ENCODE measurements around the gene SECISBP2. TPM values are rescaled to one million over a fixed set of nuclear protein-coding genes. Genes with fewer than 3 reads are reported as not detected.

Gene SECISBP2
- total RNA-seq, 1 donor from 2014 or later = 78.0 TPM

DNA sequence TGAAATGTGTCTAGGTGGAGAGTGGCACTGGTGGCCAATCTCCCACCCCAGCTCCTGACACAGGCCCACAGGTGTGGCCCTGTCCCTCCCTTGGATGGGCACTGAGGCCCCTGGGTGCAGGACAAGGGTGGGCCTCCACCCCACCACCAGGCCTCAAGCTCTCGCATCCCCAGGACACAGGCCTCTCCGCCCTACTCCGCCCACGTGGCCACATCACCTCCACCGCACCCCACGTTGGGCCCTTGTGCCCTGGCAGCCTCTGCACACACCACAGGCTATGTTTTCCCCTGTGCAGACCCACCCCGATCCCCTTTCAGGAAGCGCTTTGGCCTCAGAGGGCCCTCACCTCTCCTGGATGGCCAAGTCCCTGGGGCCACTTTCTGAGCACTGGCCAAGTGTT is 54.7 kb downstream of the SECISBP2 start:
- no peaks in the 10 kb centered on the region for H3K36me3 Mint-ChIP-seq
- DNase-seq (ENCODE audit: low spot score in 2 of 2, unreplicated experiment in 2 of 2) = no peak
- TF ChIP-seq, protein P1, sequence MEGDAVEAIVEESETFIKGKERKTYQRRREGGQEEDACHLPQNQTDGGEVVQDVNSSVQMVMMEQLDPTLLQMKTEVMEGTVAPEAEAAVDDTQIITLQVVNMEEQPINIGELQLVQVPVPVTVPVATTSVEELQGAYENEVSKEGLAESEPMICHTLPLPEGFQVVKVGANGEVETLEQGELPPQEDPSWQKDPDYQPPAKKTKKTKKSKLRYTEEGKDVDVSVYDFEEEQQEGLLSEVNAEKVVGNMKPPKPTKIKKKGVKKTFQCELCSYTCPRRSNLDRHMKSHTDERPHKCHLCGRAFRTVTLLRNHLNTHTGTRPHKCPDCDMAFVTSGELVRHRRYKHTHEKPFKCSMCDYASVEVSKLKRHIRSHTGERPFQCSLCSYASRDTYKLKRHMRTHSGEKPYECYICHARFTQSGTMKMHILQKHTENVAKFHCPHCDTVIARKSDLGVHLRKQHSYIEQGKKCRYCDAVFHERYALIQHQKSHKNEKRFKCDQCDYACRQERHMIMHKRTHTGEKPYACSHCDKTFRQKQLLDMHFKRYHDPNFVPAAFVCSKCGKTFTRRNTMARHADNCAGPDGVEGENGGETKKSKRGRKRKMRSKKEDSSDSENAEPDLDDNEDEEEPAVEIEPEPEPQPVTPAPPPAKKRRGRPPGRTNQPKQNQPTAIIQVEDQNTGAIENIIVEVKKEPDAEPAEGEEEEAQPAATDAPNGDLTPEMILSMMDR (IDR thresholded peaks at IDR 0.05; ENCODE audit: unreplicated experiment) = no peak
- H3K4me1 Mint-ChIP-seq = peaks cover 2% of the 10 kb centered on the region
- H3K27ac Mint-ChIP-seq = no peak overlapping the region
- H3K4me3 Mint-ChIP-seq = no peak overlapping the region
- no peaks in the 10 kb centered on the region for H3K27me3 Mint-ChIP-seq (ENCODE audit: low read depth)
- no peaks in the 10 kb centered on the region for H3K9me3 Mint-ChIP-seq

DNA sequence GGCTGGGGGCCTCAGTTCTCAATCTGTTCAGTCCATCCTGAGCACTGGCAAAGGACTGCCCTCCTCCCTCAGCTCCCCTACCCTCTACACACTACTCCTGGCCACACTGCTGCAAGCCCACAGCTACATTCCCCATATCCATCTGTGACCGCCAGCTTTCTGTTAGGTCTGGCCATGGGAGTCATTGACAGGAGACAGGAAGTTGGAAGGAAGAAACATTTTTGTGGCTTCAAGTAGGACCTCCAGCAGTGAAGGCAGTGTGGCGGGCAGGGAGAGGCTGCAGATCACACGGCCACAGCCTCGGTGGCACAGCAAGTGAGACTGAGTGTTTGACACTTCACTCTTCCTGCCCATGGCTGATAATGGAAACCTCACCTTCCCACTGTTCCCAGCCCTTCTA is 55.9 kb downstream of the SECISBP2 start:
- no peak for DNase-seq (ENCODE audit: low spot score in 2 of 2, unreplicated experiment in 2 of 2)
- TF ChIP-seq, protein P1 (IDR thresholded peaks at IDR 0.05; ENCODE audit: unreplicated experiment) = no peak
- Mint-ChIP-seq H3K27me3 (ENCODE audit: low read depth) (no peaks in the 10 kb centered on the region), H3K4me1 (peaks cover 2% of the 10 kb centered on the region), H3K9me3 (no peaks in the 10 kb centered on the region), H3K36me3 (peaks cover 7% of the 10 kb centered on the region), H3K27ac (no peak overlapping the region), H3K4me3 (no peak overlapping the region)

DNA sequence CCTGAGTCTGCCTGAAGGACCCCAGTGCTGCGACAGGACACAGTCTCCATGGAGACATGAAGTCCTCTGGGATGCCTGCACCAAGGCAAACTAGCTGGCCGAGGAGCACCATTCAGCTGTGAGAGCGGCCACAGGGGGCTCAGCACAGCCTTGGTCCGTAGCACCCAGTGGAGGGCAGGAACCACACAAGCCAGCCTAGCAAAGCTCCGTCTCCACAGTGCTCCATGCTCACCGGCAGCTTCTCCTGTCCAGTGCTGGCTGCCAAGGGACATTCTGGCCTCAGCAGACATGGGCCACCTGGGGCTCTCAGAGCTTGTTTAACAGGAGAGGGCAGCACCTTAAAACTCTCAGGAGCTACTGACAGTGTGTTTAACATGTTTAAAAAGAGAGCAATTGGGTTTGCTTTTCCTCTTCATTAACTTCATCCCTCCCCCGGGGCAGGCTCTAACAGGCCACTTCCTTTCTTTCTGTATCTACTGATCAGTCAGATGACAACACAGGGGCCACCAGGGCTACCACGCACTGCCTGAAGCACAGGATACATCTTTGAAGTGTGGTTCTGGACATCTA is 57.0 kb downstream of the SECISBP2 start:
- Mint-ChIP-seq H3K4me1 (peaks cover 2% of the 10 kb centered on the region), H3K27ac (no peak overlapping the region), H3K27me3 (ENCODE audit: low read depth) (no peaks in the 10 kb centered on the region), H3K36me3 (peaks cover 7% of the 10 kb centered on the region), H3K4me3 (no peak overlapping the region), H3K9me3 (no peaks in the 10 kb centered on the region)
- TF ChIP-seq, protein P1 (IDR thresholded peaks at IDR 0.05; ENCODE audit: unreplicated experiment) = no peak
- DNase-seq (ENCODE audit: low spot score in 2 of 2, unreplicated experiment in 2 of 2) = no peak

DNA sequence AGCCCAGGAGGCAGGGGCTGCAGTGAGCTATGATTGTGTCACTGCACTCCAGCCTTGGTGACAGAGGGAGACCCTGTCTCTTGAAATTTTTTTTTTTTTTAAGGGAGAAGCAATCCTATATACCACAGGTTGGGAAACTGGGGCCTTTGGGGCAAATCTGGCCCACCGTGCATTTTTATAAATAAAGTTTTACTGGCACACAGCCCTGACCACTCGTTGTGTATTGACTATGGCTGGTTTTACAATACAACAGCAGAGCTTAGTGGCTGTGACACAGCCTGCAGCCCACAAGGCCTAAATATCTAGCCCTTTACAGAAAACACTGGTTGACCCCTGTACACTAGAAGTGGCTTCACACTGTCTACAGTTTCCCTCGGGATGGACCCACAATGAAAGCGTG is 58.0 kb downstream of the SECISBP2 start:
- Mint-ChIP-seq H3K27me3 (ENCODE audit: low read depth) (no peaks in the 10 kb centered on the region), H3K27ac (no peak overlapping the region), H3K4me1 (peaks cover 2% of the 10 kb centered on the region), H3K9me3 (no peaks in the 10 kb centered on the region), H3K4me3 (no peak overlapping the region), H3K36me3 (peaks cover 7% of the 10 kb centered on the region)
- DNase-seq (ENCODE audit: low spot score in 2 of 2, unreplicated experiment in 2 of 2) = no peak
- TF ChIP-seq, protein P1 (IDR thresholded peaks at IDR 0.05; ENCODE audit: unreplicated experiment) = no peak

DNA sequence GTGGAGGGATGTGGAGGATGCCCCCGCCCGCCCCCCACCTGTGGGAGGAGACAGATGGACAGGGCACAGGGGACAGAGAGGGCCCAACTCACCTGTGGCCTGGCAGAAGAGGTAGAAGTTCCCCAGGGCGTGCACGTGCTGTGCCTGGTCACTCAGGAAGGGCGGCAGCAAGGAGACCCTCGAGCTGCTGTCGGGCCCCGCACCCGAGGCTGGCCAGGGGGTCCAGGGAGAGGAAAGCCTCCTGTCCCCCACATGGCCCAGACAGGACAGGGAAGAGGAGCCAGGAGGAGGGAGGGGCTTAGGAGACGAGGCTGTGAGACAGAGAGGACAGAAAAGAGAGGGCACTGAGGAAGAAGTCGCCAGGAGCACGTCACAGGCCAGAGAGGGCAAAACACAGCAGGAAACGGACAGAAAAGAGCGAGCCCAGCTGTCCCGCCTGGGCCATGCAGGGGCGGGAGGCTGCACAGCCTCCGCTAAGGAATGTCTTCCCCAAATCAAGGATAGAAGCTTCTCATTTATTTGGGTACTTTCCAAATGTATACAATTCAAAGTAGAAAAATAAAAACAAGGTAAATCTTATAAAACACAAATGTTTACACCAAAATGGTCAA is 58.5 kb downstream of the SECISBP2 start:
- TF ChIP-seq, protein P1 (IDR thresholded peaks at IDR 0.05; ENCODE audit: unreplicated experiment) = no peak
- H3K27me3 Mint-ChIP-seq (ENCODE audit: low read depth) = no peaks in the 10 kb centered on the region
- peaks cover 2% of the 10 kb centered on the region for H3K4me1 Mint-ChIP-seq
- H3K9me3 Mint-ChIP-seq = no peaks in the 10 kb centered on the region
- no peak overlapping the region for H3K4me3 Mint-ChIP-seq
- DNase-seq (ENCODE audit: low spot score in 2 of 2, unreplicated experiment in 2 of 2) = no peak
- H3K36me3 Mint-ChIP-seq = peaks cover 7% of the 10 kb centered on the region
- no peak overlapping the region for H3K27ac Mint-ChIP-seq

Measured in mesothelial cell of epicardium (in vitro differentiated cells).